Stimulated activated CD4-positive, alpha-beta T cell treated with anti-CD3 and anti-CD28 coated beads, Interleukin-1b, Interleukin-23, amount 100 ng/mL, for 24 hours (primary cell): Measurements from ENCODE around the gene TOP1.
"Not testable (repeated sequence)": the region's sequence is repeated elsewhere in the genome, so short reads cannot be mapped to it uniquely, and the experiment has no call there.

Experiments
- DNase-seq, 4 experiments: peaks; one replicate each; pipeline ENCODE4 v3.0.0-alpha.2; 2020; ENCODE audit warnings: low read depth in 4 of 4, low spot score in 1 of 4

TOP1 gene

GRCh38 chr20:41003936-41004294, 24.7 kb upstream of the TOP1 start:
- DNase-seq: not testable (repeated sequence)

- no peak for DNase-seq
Observed at GRCh38 chr20:41004531-41005360, 23.9 kb upstream of the TOP1 start.

- no peak for DNase-seq
Observed at GRCh38 chr20:41005361-41005729, 23.3 kb upstream of the TOP1 start.

GRCh38 chr20:41006126-41006935, 22.3 kb upstream of the TOP1 start:
- DNase-seq: no peak

GRCh38 chr20:41006936-41007474, 21.6 kb upstream of the TOP1 start:
- no peak for DNase-seq

GRCh38 chr20:41007481-41007880, 21.1 kb upstream of the TOP1 start:
- DNase-seq: no peak

GRCh38 chr20:41009946-41010345, 18.7 kb upstream of the TOP1 start:
- no peak for DNase-seq

GRCh38 chr20:41011551-41012067, 17.0 kb upstream of the TOP1 start:
- no peak for DNase-seq

- no peak for DNase-seq
Observed at GRCh38 chr20:41014561-41015088, 14.0 kb upstream of the TOP1 start.

- no peak for DNase-seq
Observed at GRCh38 chr20:41017448-41018042, 11.1 kb upstream of the TOP1 start.

- DNase-seq: no peak
Observed at GRCh38 chr20:41018153-41018552, 10.5 kb upstream of the TOP1 start.

GRCh38 chr20:41023549-41023948, 5.1 kb upstream of the TOP1 start:
- no peak for DNase-seq

GRCh38 chr20:41027366-41027765, 1.3 kb upstream of the TOP1 start:
- DNase-seq: no peak

GRCh38 chr20:41027872-41028358, 707 bp upstream of the TOP1 start:
- no peak for DNase-seq

- peak in 1 of 4 experiments; percentile 28 for DNase-seq
Observed at GRCh38 chr20:41029150-41029901, 704 bp downstream of the TOP1 start.

GRCh38 chr20:41030061-41030460, 1.4 kb downstream of the TOP1 start:
- DNase-seq: no peak

GRCh38 chr20:41030531-41031242, 2.1 kb downstream of the TOP1 start:
- no peak for DNase-seq

GRCh38 chr20:41031243-41031619, 2.6 kb downstream of the TOP1 start:
- DNase-seq: no peak

- no peak for DNase-seq
Observed at GRCh38 chr20:41032271-41032670, 3.6 kb downstream of the TOP1 start.

GRCh38 chr20:41034239-41034638, 5.6 kb downstream of the TOP1 start:
- DNase-seq: no peak
